GM19468 (cell line): ENCODE measurements around the gene UXS1.

Experiments
- ATAC-seq: cut with Tn5 transposase; IDR thresholded peaks from one replicate; pipeline ENCODE4 v1.9.1; 2021; ENCODE audit warnings: mild to moderate bottlenecking, moderate library complexity, moderate number of reproducible peaks; ENCODE audit not compliant: unreplicated experiment; ENCODE audit errors: extremely low read depth

UXS1 gene

GRCh38 chr2:106059416-106060065, 134.6 kb downstream of the UXS1 start:
- ATAC-seq: no peak

DNA sequence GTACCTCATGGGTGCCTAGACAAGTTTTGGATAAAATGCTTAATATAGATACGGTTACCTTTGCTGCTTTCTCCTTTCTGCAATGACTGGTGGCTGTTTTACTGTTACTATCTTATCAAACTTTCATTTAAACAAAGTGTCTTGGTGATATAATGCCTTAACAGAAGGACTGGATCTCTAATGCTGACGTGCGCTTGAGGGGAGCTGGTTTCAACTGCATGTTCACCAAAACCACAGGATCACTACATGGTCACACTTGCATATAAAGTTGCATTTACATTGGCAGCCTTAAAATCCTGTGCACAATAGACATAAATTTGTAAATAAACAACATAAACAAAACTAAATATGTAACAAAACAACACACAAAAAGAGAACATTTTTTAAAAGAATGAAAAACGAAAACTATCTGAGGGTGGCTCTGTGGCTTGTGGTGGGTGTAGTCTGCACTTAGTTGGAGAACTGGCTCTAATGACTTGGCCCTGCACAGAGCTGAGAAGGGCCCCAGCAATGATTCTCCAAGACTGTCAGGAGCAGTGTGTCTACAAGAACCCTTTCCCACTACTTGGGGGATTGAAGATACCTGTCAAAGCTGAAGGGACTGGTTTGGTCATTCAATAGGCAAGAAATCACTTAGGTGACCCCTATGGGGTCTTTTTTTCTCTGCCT, 135.5 kb downstream of the UXS1 start:
- ATAC-seq: no peak

DNA sequence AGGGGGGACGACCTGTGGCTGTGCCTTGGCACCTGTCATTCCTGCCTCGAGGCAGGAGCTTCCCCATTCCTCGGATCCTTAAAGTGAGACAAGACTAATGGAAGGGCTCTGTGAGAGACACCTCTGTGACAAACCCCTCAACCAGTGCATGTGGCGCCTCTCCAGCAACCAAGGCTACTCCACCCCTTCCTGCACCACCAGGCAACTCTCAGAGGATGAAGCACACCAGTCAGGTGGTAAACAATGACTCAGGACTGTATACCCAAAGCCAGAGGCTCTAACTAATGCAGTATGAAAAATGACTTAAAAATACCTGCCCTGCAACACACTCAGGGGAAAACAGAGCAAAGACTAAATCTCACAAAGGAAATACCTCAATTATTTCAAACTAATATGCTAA, 136.9 kb downstream of the UXS1 start:
- no peak for ATAC-seq

DNA sequence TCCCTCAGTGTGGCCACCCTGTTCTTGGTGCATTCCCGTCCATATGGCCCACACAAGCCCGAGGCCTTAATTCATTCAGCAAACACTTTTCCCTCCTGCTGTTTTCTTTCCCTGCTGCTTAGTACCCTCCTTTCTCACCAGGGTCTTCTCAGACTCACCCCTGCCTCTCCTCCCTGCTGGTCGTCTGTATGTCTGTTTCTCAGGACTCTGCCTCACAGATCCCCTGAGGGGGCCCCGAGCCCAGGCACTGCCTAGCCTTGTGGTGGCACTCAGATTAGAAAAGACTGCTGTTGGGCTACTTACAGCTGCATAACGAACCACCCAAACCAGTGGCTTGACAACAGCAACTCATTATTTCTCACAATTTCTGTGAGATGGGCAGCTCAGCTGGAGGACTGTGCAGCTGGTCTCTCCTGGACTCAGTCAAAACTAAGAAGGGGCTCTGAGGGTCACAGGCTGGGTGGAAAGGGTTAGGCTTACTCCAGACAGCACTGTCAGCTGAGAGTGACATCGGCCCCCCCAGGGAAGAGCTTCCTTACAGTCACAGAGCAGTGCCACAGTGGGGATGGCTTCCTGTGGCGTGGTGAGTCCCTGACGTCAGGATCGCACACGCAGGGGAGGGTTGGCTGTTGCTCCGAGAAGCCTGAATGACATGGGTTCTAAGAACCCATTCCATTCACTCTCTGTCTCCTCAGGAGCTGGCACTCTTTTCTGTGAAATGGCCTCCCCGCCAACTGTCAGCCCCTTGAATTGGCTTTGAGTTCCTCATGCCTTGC, 139.0 kb downstream of the UXS1 start:
- ATAC-seq: no peak

DNA sequence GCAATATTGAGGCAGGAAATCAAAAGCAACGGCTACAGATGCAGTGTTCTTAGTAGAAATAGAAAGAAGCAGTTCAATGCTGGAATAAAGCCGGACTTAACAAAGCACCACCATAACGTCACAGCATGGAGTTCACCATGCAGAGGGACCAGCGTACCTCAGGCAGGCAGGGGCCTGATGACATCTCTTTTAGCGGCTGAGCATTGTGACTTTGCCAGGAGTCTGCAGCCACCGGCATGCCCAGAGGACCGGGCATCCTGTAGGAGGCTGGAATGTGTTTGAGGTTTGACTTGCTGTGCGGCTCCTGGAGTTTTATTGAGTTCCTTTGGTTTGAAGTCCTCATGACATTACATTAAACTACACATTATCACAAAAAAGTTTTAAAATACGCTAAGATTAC, 139.8 kb downstream of the UXS1 start:
- no peak for ATAC-seq

- ATAC-seq: no peak
Measured at GRCh38 chr2:106053581-106053980, 140.5 kb downstream of the UXS1 start.

- ATAC-seq: no peak
Measured at GRCh38 chr2:106053116-106053515, 141.0 kb downstream of the UXS1 start.

DNA sequence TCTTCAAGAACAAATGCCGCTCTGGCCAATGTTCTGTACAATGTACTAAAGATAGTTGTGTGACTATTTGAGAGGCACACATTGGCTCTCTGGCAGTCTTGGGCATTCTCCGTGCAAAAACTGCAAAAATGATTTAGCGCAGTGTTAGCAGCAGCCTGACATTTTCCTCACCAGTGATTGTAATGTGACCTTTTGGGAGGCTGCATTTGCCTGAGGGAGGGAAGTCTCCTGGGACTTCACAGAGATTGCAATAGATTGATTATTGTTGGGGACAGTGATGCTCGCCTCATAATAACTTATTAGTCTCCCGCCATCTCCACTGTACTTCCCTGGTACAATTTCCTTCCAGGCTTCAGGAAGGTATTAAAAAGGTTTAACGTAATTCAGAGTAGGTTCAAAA, 149.2 kb downstream of the UXS1 start:
- no peak for ATAC-seq

DNA sequence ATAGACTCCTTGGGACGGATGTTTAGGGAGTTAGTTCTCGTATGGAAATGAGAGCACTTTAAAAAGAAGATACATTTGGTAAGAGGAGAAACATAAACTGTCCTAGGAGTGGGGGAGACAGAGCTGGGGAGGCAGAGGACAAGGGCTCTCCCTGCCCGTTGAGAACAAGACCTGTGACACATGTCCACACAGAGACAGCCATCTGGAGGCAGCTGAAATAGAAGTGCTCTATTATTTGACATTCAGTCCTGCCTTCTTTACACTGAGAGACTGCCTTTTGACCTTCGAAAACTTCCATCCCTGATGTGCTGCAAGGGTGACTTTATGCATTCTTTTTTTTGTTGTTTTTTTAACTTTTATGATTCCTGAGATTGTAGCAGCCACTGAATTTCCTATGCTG, 150.1 kb downstream of the UXS1 start:
- ATAC-seq: no peak
